ENCODE measurements around the gene THEMIS.
A peak's percentile ranks its signal among the peaks of the same experiment; 100 is the strongest.

Gene THEMIS

GRCh38 chr6:127923135-127923534 lies 22.3 kb upstream of the THEMIS start:
- no peaks in the 10 kb centered on the region for H4K20me1 ChIP-seq (ENCODE audit: insufficient read depth, low read length)
- no peak overlapping the region for H2AFZ ChIP-seq (ENCODE audit: low read length)
- no peaks in the 10 kb centered on the region for H3K27me3 ChIP-seq (replicated peaks; ENCODE audit: insufficient read depth, low read length)
- H3K4me1 ChIP-seq (ENCODE audit: low read length): peaks cover 11% of the 10 kb centered on the region; the same call in 1 of the 2 replicates
- no peaks in the 10 kb centered on the region for H3F3A ChIP-seq (ENCODE audit: insufficient read depth, low read length)
- H3K36me3 ChIP-seq (replicated peaks; ENCODE audit: insufficient read depth, low read length): no peaks in the 10 kb centered on the region
- H3K9ac ChIP-seq (ENCODE audit: low read length): no peak overlapping the region
- no peaks in the 10 kb centered on the region for H3K9me3 ChIP-seq (replicated peaks; ENCODE audit: insufficient read depth, low read length)
- H3K4me2 ChIP-seq (ENCODE audit: low read depth, low read length): no peak overlapping the region
- no peak overlapping the region for H3K27ac ChIP-seq (ENCODE audit: low read length)
- no peaks in the 10 kb centered on the region for H3K79me2 ChIP-seq (ENCODE audit: low read length)
- no peak overlapping the region for H3K4me3 ChIP-seq (ENCODE audit: low read length)
- no peaks in the 10 kb centered on the region for H3K9me2 ChIP-seq (replicated peaks; ENCODE audit: insufficient read depth, low read length)
- TF ChIP-seq EZH2 (optimal IDR thresholded peaks at IDR 0.05; ENCODE audit: low read depth, low read length): no peak
- DNase-seq: no peak

GRCh38 chr6:127921982-127922381 lies 21.1 kb upstream of the THEMIS start:
- no peaks in the 10 kb centered on the region for H3F3A ChIP-seq (ENCODE audit: insufficient read depth, low read length)
- H3K4me1 ChIP-seq (ENCODE audit: low read length): peaks cover 11% of the 10 kb centered on the region; the same call in 1 of the 2 replicates
- no peaks in the 10 kb centered on the region for H3K9me3 ChIP-seq (replicated peaks; ENCODE audit: insufficient read depth, low read length)
- no peaks in the 10 kb centered on the region for H4K20me1 ChIP-seq (ENCODE audit: insufficient read depth, low read length)
- no peak overlapping the region for H3K4me3 ChIP-seq (ENCODE audit: low read length)
- H3K36me3 ChIP-seq (replicated peaks; ENCODE audit: insufficient read depth, low read length): no peaks in the 10 kb centered on the region
- no peak overlapping the region for H3K9ac ChIP-seq (ENCODE audit: low read length)
- TF ChIP-seq EZH2phosphoT487 (IDR thresholded peaks at IDR 0.05; ENCODE audit: low read length): no peak
- TF ChIP-seq CTCF (IDR thresholded peaks at IDR 0.05; ENCODE audit: low read length): no peak
- no peak for TF ChIP-seq EZH2 (optimal IDR thresholded peaks at IDR 0.05; ENCODE audit: low read depth, low read length)
- no peak overlapping the region for H3K27ac ChIP-seq (ENCODE audit: low read length)
- no peak overlapping the region for H2AFZ ChIP-seq (ENCODE audit: low read length)
- no peak overlapping the region for H3K4me2 ChIP-seq (ENCODE audit: low read depth, low read length)
- no peaks in the 10 kb centered on the region for H3K79me2 ChIP-seq (ENCODE audit: low read length)
- H3K9me2 ChIP-seq (replicated peaks; ENCODE audit: insufficient read depth, low read length): no peaks in the 10 kb centered on the region
- H3K27me3 ChIP-seq (replicated peaks; ENCODE audit: insufficient read depth, low read length): no peaks in the 10 kb centered on the region
- DNase-seq: no peak

GRCh38 chr6:127920804-127921203 lies 19.9 kb upstream of the THEMIS start:
- TF ChIP-seq CTCF (IDR thresholded peaks at IDR 0.05; ENCODE audit: low read length) (no peak), EZH2phosphoT487 (IDR thresholded peaks at IDR 0.05; ENCODE audit: low read length) (no peak), EZH2 (optimal IDR thresholded peaks at IDR 0.05; ENCODE audit: low read depth, low read length) (no peak)
- H4K20me1 ChIP-seq (ENCODE audit: insufficient read depth, low read length): no peaks in the 10 kb centered on the region
- DNase-seq: no peak
- H3K79me2 ChIP-seq (ENCODE audit: low read length): no peaks in the 10 kb centered on the region
- no peak overlapping the region for H2AFZ ChIP-seq (ENCODE audit: low read length)
- H3K4me1 ChIP-seq (ENCODE audit: low read length): peaks cover 11% of the 10 kb centered on the region; the same call in 1 of the 2 replicates
- no peaks in the 10 kb centered on the region for H3F3A ChIP-seq (ENCODE audit: insufficient read depth, low read length)
- H3K4me2 ChIP-seq (ENCODE audit: low read depth, low read length): peak overlapping the region; percentile 5; the same call in 1 of the 2 replicates
- no peaks in the 10 kb centered on the region for H3K9me2 ChIP-seq (replicated peaks; ENCODE audit: insufficient read depth, low read length)
- H3K9ac ChIP-seq (ENCODE audit: low read length): no peak overlapping the region
- no peak overlapping the region for H3K4me3 ChIP-seq (ENCODE audit: low read length)
- H3K27me3 ChIP-seq (replicated peaks; ENCODE audit: insufficient read depth, low read length): no peaks in the 10 kb centered on the region
- no peaks in the 10 kb centered on the region for H3K9me3 ChIP-seq (replicated peaks; ENCODE audit: insufficient read depth, low read length)
- no peak overlapping the region for H3K27ac ChIP-seq (ENCODE audit: low read length)
- H3K36me3 ChIP-seq (replicated peaks; ENCODE audit: insufficient read depth, low read length): no peaks in the 10 kb centered on the region

GRCh38 chr6:127918506-127919427 lies 17.9 kb upstream of the THEMIS start:
- H3F3A ChIP-seq (ENCODE audit: insufficient read depth, low read length): no peaks in the 10 kb centered on the region
- no peaks in the 10 kb centered on the region for H3K36me3 ChIP-seq (replicated peaks; ENCODE audit: insufficient read depth, low read length)
- H3K9me3 ChIP-seq (replicated peaks; ENCODE audit: insufficient read depth, low read length): no peaks in the 10 kb centered on the region
- H2AFZ ChIP-seq (ENCODE audit: low read length): no peak overlapping the region
- TF ChIP-seq CTCF (IDR thresholded peaks at IDR 0.05; ENCODE audit: low read length) (no peak), EZH2phosphoT487 (IDR thresholded peaks at IDR 0.05; ENCODE audit: low read length) (no peak), EZH2 (optimal IDR thresholded peaks at IDR 0.05; ENCODE audit: low read depth, low read length) (no peak)
- H3K27me3 ChIP-seq (replicated peaks; ENCODE audit: insufficient read depth, low read length): no peaks in the 10 kb centered on the region
- DNase-seq: peak; percentile 66
- no peak overlapping the region for H3K4me2 ChIP-seq (ENCODE audit: low read depth, low read length)
- H3K9me2 ChIP-seq (replicated peaks; ENCODE audit: insufficient read depth, low read length): no peaks in the 10 kb centered on the region
- H3K4me1 ChIP-seq (ENCODE audit: low read length): peaks cover 11% of the 10 kb centered on the region; the same call in 1 of the 2 replicates
- no peak overlapping the region for H3K27ac ChIP-seq (ENCODE audit: low read length)
- no peak overlapping the region for H3K4me3 ChIP-seq (ENCODE audit: low read length)
- no peaks in the 10 kb centered on the region for H3K79me2 ChIP-seq (ENCODE audit: low read length)
- H4K20me1 ChIP-seq (ENCODE audit: insufficient read depth, low read length): no peaks in the 10 kb centered on the region
- no peak overlapping the region for H3K9ac ChIP-seq (ENCODE audit: low read length)

Measured in MM.1S (cell line).